Bronchial epithelial cell (primary cell): ENCODE data around the gene TWF1. TPM values are rescaled to one million over a fixed set of nuclear protein-coding genes. Genes with fewer than 3 reads are reported as not detected.

Experiments
- DNase-seq: peaks from one replicate; pipeline ENCODE4 v3.0.0-alpha.2; 2010; ENCODE audit warnings: low read depth
- FAIRE-seq: peaks from 2 replicates; lab custom pipeline; 2011; peaks lifted over from hg19 to GRCh38; lab: Jason Lieb, UNC
- H3K27me3 ChIP-seq: 2 replicates; pipeline ENCODE4 v1.5.1; 2011; ENCODE audit warnings: low read length; ENCODE audit not compliant: control insufficient read depth, insufficient read depth
- H3K36me3 ChIP-seq: 2 replicates; pipeline ENCODE4 v1.5.1; 2011; ENCODE audit warnings: low read length; ENCODE audit not compliant: control insufficient read depth, insufficient read depth
- H3K4me3 ChIP-seq: 2 replicates; pipeline ENCODE4 v1.5.1; 2011; ENCODE audit warnings: mild to moderate bottlenecking, low read depth, low read length, control low read depth
- total RNA-seq: library from RNA; depleted of rRNA; stranded (reverse); fragments of >200 nt; gene quantifications from 2 replicates; pipeline ENCODE4 v1.2.1, GENCODE V29; 2014
- TF ChIP-seq, protein P1 (sequence below): IDR thresholded peaks from 2 replicates; pipeline ENCODE4 v1.5.1; 2011; ENCODE audit warnings: mild to moderate bottlenecking, moderate library complexity, low read length, control low read depth, inconsistent platforms; ENCODE audit not compliant: insufficient read depth, severe bottlenecking

TWF1 gene
- total RNA-seq, 1 donor from 2014 or later: 146 TPM

DNA sequence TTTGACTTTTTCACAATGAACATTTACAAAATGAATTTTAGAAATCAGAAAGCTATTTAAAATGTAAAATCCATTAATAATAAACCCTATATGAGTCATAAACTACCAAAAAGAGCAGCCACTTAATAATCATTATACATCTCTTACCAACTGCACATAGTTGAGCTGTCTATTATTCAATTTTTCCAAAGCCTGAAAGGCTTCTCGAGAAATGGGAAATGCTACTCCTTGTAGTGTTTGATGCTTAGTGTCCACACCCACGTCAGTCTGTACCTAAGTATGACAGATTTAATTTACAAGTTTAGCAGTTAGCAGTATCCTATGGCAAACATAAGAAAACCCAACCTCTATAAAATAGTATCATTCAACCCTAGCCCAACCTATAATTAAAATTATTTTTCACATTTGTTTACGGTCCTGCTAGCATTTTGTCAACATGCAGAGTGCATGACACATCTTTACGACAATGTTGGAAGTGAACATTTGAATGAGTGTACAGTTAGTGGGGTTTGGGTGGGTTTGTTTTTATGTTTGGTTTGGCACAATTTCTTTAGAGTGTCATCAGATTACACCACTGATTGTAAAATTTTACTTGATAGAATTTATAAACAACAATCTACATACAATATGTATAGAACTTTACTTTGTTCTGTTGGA lies 8.4 kb downstream of the TWF1 start:
- DNase-seq (no peak), FAIRE-seq (no peak)
- TF ChIP-seq, protein P1, sequence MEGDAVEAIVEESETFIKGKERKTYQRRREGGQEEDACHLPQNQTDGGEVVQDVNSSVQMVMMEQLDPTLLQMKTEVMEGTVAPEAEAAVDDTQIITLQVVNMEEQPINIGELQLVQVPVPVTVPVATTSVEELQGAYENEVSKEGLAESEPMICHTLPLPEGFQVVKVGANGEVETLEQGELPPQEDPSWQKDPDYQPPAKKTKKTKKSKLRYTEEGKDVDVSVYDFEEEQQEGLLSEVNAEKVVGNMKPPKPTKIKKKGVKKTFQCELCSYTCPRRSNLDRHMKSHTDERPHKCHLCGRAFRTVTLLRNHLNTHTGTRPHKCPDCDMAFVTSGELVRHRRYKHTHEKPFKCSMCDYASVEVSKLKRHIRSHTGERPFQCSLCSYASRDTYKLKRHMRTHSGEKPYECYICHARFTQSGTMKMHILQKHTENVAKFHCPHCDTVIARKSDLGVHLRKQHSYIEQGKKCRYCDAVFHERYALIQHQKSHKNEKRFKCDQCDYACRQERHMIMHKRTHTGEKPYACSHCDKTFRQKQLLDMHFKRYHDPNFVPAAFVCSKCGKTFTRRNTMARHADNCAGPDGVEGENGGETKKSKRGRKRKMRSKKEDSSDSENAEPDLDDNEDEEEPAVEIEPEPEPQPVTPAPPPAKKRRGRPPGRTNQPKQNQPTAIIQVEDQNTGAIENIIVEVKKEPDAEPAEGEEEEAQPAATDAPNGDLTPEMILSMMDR: no peak
- no peak overlapping the region for H3K4me3 ChIP-seq
- H3K27me3 ChIP-seq: no peaks in the 10 kb centered on the region
- no peaks in the 10 kb centered on the region for H3K36me3 ChIP-seq

DNA sequence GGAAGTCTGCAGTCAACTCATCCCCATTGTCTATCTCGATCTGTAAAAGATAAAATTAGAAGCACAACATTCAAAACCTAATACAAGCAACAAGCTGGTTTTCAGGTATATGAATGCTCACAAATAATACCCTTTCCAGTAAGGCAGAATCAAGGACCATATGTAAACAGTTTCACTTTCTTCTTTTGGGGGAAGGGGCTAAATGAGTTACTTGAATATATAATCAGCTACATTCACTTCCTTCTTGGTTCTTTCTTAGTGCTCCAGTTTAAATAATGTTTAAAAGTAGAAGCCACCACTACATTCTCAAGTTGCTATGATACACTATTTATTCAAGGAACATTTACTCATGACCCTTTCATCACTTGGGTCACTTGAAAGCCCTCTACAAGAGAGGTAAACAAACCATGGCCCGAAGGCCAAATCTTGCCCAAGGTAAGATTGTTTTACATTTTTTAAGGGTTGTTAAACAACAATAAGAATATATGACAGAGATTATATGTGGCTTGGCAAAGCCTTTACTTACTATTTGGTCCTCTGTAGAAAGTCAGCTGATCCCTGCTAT lies 10.3 kb downstream of the TWF1 start:
- Histone ChIP-seq H3K27me3 (no peaks in the 10 kb centered on the region), H3K4me3 (no peak overlapping the region), H3K36me3 (no peaks in the 10 kb centered on the region)
- TF ChIP-seq, protein P1: no peak
- DNase-seq: peak; percentile 29
- FAIRE-seq: no peak

DNA sequence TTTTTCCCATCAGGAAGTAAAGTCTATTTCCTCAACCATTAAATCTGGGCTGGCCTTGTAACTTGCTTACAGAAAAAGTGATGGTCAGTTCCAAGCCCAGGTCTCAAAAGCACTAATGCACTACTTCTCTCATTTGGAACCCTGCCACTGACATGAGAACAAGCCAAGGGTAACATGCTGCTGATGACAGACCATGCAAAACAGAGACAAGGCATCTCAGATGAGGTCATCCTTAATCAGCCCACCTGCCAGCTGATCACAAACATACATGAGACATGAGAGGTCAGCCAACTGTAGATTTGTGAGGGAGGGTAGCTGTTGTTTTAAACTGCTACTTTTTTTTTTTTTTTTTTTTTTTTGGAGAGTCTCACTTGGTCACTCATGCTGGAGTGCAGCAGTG lies 16.2 kb downstream of the TWF1 start:
- peak; percentile 15 for DNase-seq
- no peak overlapping the region for H3K4me3 ChIP-seq
- H3K27me3 ChIP-seq: no peaks in the 10 kb centered on the region
- TF ChIP-seq, protein P1: no peak
- FAIRE-seq: peak; percentile 94
- no peaks in the 10 kb centered on the region for H3K36me3 ChIP-seq

DNA sequence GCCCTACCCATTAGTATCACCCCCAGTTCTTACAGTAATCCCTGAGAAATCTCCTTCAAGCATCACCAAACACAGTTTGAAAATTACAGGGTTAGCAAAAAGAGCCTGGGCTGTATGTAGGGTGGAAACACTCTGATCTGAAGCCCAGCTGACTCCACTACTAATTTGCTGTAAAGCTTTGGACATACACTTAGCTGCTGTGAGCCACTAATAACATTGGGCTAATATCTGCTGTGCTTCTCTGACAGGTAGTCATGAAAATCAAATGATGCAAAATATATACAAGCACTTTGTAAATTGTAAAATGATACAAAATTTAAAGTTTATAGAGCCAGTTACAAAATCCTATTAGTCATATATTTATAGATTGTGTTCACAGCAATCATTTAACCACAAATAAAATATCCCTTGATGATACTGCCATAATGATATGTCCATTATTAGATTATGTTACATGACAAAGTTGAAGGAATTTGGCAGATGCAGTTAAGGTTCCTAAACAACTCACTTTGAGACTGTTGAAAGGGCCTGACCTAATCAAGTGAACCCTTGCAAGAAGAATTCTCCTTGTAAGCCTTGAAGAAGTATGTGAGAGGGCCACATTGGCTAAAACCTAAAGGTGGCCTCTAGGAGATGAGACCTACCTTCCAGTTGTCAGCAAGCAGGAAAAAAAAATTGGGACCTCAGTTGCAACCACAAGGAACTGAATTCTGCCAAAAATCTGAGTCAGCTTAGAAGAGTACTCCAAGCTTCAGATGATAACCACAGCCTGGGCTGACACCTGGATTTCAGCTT lies 19.0 kb downstream of the TWF1 start:
- FAIRE-seq: no peak

DNA sequence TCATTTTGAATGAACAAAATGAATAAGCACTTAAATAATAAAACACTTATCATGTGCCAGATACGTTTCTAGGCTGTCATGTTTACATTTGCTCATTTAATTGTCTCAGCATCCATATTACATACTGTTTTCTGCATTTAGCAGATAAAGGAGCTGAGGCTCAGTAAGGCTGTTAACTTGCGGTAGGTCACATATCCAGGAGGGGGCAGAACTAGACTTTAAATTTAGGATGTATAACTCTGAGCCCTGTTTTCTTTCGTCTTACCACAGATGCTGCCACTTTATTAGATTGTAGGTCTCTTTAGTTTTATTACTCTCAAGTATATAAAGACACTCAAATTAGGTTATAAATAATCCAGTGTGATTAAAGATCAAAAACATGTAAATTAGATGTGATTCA lies 29.6 kb downstream of the TWF1 start:
- FAIRE-seq (no peak), DNase-seq (peak; percentile 37)
- H3K27me3 ChIP-seq: no peaks in the 10 kb centered on the region
- TF ChIP-seq, protein P1: peak; percentile 27
- H3K36me3 ChIP-seq: peaks cover 7% of the 10 kb centered on the region
- H3K4me3 ChIP-seq: no peak overlapping the region

More for the DNA sequence above, 19.0 kb downstream of the TWF1 start:
- no peak overlapping the region for H3K4me3 ChIP-seq
- TF ChIP-seq, protein P1: no peak
- no peak for DNase-seq
- peaks cover 1% of the 10 kb centered on the region for H3K36me3 ChIP-seq
- no peaks in the 10 kb centered on the region for H3K27me3 ChIP-seq
